ENCODE results near the gene CASKIN1.
"Not testable (repeated sequence)": the region's sequence is repeated elsewhere in the genome, so short reads cannot be mapped to it uniquely, and the experiment has no call there.

CASKIN1 gene

GRCh38 chr16:2147981-2148671, 48.3 kb downstream of the CASKIN1 start, which contains the start of gene RAB26:
Gene RAB26, plus strand, starts transcription at chr16:2148625. Its CDS starts 159 bp downstream, at chr16:2148784.
- Histone ChIP-seq H3K9ac (ENCODE audit: low read length) (no peak within 1 kb of the TSS), H3K27me3 (ENCODE audit: control insufficient read depth in 1 of 2, insufficient read depth in 2 of 2, low read length in 2 of 2) (no peaks in the 10 kb centered on the region), H3K27ac (ENCODE audit: low read depth, low read length) (peak within 1 kb of the TSS; percentile 82), H3K4me1 (ENCODE audit: insufficient read depth, low read length) (peaks cover 48% of the 10 kb centered on the region), H3K36me3 (ENCODE audit: insufficient read depth, low read length) (peaks cover 5% of the 10 kb centered on the region), H3K9me3 (ENCODE audit: low read length) (no peaks in the 10 kb centered on the region), H3K4me3 (ENCODE audit: low read depth in 1 of 2, low read length in 2 of 2) (peak within 1 kb of the TSS in 1 of 2 donors; percentile 54)

GRCh38 chr16:2147378-2147777, 49.0 kb downstream of the CASKIN1 start:
- H3K4me3 ChIP-seq (ENCODE audit: low read depth in 1 of 2, low read length in 2 of 2) = no peak overlapping the region
- H3K27ac ChIP-seq (ENCODE audit: low read depth, low read length) = peak overlapping the region; percentile 82
- H3K36me3 ChIP-seq (ENCODE audit: insufficient read depth, low read length) = peaks cover 5% of the 10 kb centered on the region
- no peaks in the 10 kb centered on the region for H3K9me3 ChIP-seq (ENCODE audit: low read length)
- no peaks in the 10 kb centered on the region for H3K27me3 ChIP-seq (ENCODE audit: control insufficient read depth in 1 of 2, insufficient read depth in 2 of 2, low read length in 2 of 2)
- no peak overlapping the region for H3K9ac ChIP-seq (ENCODE audit: low read length)
- H3K4me1 ChIP-seq (ENCODE audit: insufficient read depth, low read length) = peaks cover 40% of the 10 kb centered on the region

- H3K9ac ChIP-seq (ENCODE audit: low read length) = no peak overlapping the region
- H3K9me3 ChIP-seq (ENCODE audit: low read length) = no peaks in the 10 kb centered on the region
- peaks cover 25% of the 10 kb centered on the region for H3K4me1 ChIP-seq (ENCODE audit: insufficient read depth, low read length)
- no peak overlapping the region for H3K27ac ChIP-seq (ENCODE audit: low read depth, low read length)
- no peak overlapping the region for H3K4me3 ChIP-seq (ENCODE audit: low read depth in 1 of 2, low read length in 2 of 2)
- H3K36me3 ChIP-seq (ENCODE audit: insufficient read depth, low read length) = no peaks in the 10 kb centered on the region
- H3K27me3 ChIP-seq (ENCODE audit: control insufficient read depth in 1 of 2, insufficient read depth in 2 of 2, low read length in 2 of 2) = no peaks in the 10 kb centered on the region
Observed at GRCh38 chr16:2145843-2146242, 50.6 kb downstream of the CASKIN1 start.

DNA sequence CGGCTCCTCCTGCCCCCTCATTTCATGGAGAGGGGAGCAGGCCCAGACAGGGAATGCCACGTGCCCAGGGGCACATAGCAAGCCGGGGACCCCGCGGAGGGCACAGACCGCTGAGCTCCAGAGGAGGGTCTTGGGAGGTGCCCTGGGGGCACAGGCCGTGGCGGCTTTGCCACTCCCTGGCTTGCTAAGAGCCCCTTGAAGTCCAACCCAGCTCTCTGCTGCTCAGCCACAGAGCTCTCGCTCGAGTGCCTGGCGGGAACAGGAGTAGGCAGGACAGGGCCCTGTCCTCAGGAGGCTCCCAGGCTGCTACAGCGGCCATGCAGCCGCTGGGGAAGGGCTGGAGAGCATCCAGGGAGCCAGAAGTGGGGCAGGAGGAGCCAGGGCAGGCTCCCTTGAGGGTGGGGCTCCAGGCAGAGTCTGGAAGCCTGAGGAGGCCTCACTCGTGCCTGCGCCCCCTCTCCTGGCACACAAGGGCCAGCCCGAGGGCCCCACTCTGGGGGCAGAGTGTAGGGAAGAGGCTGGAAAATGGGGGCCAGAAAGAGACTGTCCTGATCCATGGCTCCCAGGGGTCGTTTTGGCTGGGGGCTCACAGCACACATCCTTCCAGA, 52.4 kb downstream of the CASKIN1 start:
- H3K27me3 ChIP-seq (ENCODE audit: control insufficient read depth in 1 of 2, insufficient read depth in 2 of 2, low read length in 2 of 2) = no peaks in the 10 kb centered on the region
- no peak overlapping the region for H3K4me3 ChIP-seq (ENCODE audit: low read depth in 1 of 2, low read length in 2 of 2)

GRCh38 chr16:2142942-2143877, 53.2 kb downstream of the CASKIN1 start:
- no peaks in the 10 kb centered on the region for H3K9me3 ChIP-seq (ENCODE audit: low read length)
- no peak overlapping the region for H3K4me3 ChIP-seq (ENCODE audit: low read depth in 1 of 2, low read length in 2 of 2)
- no peaks in the 10 kb centered on the region for H3K36me3 ChIP-seq (ENCODE audit: insufficient read depth, low read length)
- H3K27me3 ChIP-seq (ENCODE audit: control insufficient read depth in 1 of 2, insufficient read depth in 2 of 2, low read length in 2 of 2) = no peaks in the 10 kb centered on the region
- H3K27ac ChIP-seq (ENCODE audit: low read depth, low read length) = no peak overlapping the region
- peaks cover 11% of the 10 kb centered on the region for H3K4me1 ChIP-seq (ENCODE audit: insufficient read depth, low read length)
- no peak overlapping the region for H3K9ac ChIP-seq (ENCODE audit: low read length)

More for the DNA sequence above, 52.4 kb downstream of the CASKIN1 start:
- no peaks in the 10 kb centered on the region for H3K36me3 ChIP-seq (ENCODE audit: insufficient read depth, low read length)
- H3K9me3 ChIP-seq (ENCODE audit: low read length) = no peaks in the 10 kb centered on the region
- H3K4me1 ChIP-seq (ENCODE audit: insufficient read depth, low read length) = peaks cover 13% of the 10 kb centered on the region
- no peak overlapping the region for H3K27ac ChIP-seq (ENCODE audit: low read depth, low read length)
- H3K9ac ChIP-seq (ENCODE audit: low read length) = no peak overlapping the region

GRCh38 chr16:2135770-2136490, 60.5 kb downstream of the CASKIN1 start, which contains the start of gene PKD1:
Gene PKD1, minus strand, starts transcription at chr16:2135898. Its CDS starts 209 bp downstream, at chr16:2135689.
- H3K4me3 ChIP-seq (ENCODE audit: low read depth in 1 of 2, low read length in 2 of 2); H3K27me3 ChIP-seq (ENCODE audit: control insufficient read depth in 1 of 2, insufficient read depth in 2 of 2, low read length in 2 of 2); H3K36me3 ChIP-seq (ENCODE audit: insufficient read depth, low read length); H3K9me3 ChIP-seq (ENCODE audit: low read length); H3K4me1 ChIP-seq (ENCODE audit: insufficient read depth, low read length); H3K9ac ChIP-seq (ENCODE audit: low read length): not testable (repeated sequence)
- H3K27ac ChIP-seq (ENCODE audit: low read depth, low read length) = peak within 1 kb of the TSS; percentile 52

DNA sequence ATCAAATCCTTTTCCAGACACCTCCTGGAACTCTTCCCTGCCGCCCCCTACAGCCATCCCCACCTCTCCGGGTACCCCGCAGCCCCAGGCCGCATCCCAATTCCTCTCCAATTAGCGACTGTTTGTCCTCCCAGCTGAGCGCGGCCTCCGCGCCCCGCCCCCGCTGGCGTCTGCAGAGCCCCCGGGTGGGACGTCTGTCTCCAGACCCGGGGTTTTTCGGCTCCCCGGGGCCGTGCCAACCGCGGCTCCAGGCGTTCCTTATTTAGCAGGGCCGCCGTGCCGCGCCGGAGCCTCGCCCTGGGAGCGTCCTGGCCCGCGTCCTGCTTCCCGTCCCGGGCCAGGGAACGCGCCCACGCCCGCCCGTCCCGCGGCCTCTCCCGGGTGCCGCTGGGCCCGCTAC, 61.3 kb downstream of the CASKIN1 start:
- not testable (repeated sequence) for H3K36me3 ChIP-seq (ENCODE audit: insufficient read depth, low read length); H3K4me1 ChIP-seq (ENCODE audit: insufficient read depth, low read length); H3K9me3 ChIP-seq (ENCODE audit: low read length); H3K4me3 ChIP-seq (ENCODE audit: low read depth in 1 of 2, low read length in 2 of 2); H3K27me3 ChIP-seq (ENCODE audit: control insufficient read depth in 1 of 2, insufficient read depth in 2 of 2, low read length in 2 of 2); H3K9ac ChIP-seq (ENCODE audit: low read length)
- H3K27ac ChIP-seq (ENCODE audit: low read depth, low read length) = peak overlapping the region; percentile 52

- H3K4me1 ChIP-seq (ENCODE audit: insufficient read depth, low read length); H3K4me3 ChIP-seq (ENCODE audit: low read depth in 1 of 2, low read length in 2 of 2); H3K9ac ChIP-seq (ENCODE audit: low read length); H3K36me3 ChIP-seq (ENCODE audit: insufficient read depth, low read length); H3K27me3 ChIP-seq (ENCODE audit: control insufficient read depth in 1 of 2, insufficient read depth in 2 of 2, low read length in 2 of 2); H3K9me3 ChIP-seq (ENCODE audit: low read length): not testable (repeated sequence)
- H3K27ac ChIP-seq (ENCODE audit: low read depth, low read length) = peak overlapping the region; percentile 52
Observed at GRCh38 chr16:2133797-2134196, 62.6 kb downstream of the CASKIN1 start.

GRCh38 chr16:2129890-2130447, 66.4 kb downstream of the CASKIN1 start:
- H3K27me3 ChIP-seq (ENCODE audit: control insufficient read depth in 1 of 2, insufficient read depth in 2 of 2, low read length in 2 of 2); H3K36me3 ChIP-seq (ENCODE audit: insufficient read depth, low read length); H3K4me3 ChIP-seq (ENCODE audit: low read depth in 1 of 2, low read length in 2 of 2); H3K9me3 ChIP-seq (ENCODE audit: low read length); H3K9ac ChIP-seq (ENCODE audit: low read length): not testable (repeated sequence)
- Histone ChIP-seq H3K27ac (ENCODE audit: low read depth, low read length) (peak overlapping the region; percentile 34), H3K4me1 (ENCODE audit: insufficient read depth, low read length) (peaks cover 22% of the 10 kb centered on the region)

GRCh38 chr16:2129251-2129650, 67.2 kb downstream of the CASKIN1 start:
- Histone ChIP-seq H3K4me1 (ENCODE audit: insufficient read depth, low read length) (peaks cover 22% of the 10 kb centered on the region), H3K27ac (ENCODE audit: low read depth, low read length) (peak overlapping the region; percentile 4)
- not testable (repeated sequence) for H3K9ac ChIP-seq (ENCODE audit: low read length); H3K36me3 ChIP-seq (ENCODE audit: insufficient read depth, low read length); H3K9me3 ChIP-seq (ENCODE audit: low read length); H3K4me3 ChIP-seq (ENCODE audit: low read depth in 1 of 2, low read length in 2 of 2); H3K27me3 ChIP-seq (ENCODE audit: control insufficient read depth in 1 of 2, insufficient read depth in 2 of 2, low read length in 2 of 2)
